Activated CD8-positive, alpha-beta memory T cell treated with anti-CD3 and anti-CD28 coated beads for 36 hours (primary cell): ENCODE results near the gene ZNRF3. TPM values are rescaled to one million over a fixed set of nuclear protein-coding genes. Genes with fewer than 3 reads are reported as not detected.

ENCODE experiments used
- CTCF ChIA-PET: fragments of 350-600 bp; sonication (Branson Sonifier 250); formaldehyde crosslinking; loops from one replicate; lab custom pipeline; 2021; ENCODE audit warnings: antibody characterized with exemption; lab: Charles Lee
- POLR2A ChIA-PET: fragments of 350-600 bp; sonication (Branson Sonifier 250); formaldehyde crosslinking; loops from one replicate; lab custom pipeline; 2021; ENCODE audit warnings: antibody characterized with exemption; lab: Charles Lee
- total RNA-seq, 2 experiments: library from RNA; stranded (reverse); gene quantifications; one replicate each; pipeline ENCODE4 v1.2.3, GENCODE V29; 2021

ZNRF3 gene
- total RNA-seq, 2 experiments from 2014 or later = 1.5 TPM

DNA sequence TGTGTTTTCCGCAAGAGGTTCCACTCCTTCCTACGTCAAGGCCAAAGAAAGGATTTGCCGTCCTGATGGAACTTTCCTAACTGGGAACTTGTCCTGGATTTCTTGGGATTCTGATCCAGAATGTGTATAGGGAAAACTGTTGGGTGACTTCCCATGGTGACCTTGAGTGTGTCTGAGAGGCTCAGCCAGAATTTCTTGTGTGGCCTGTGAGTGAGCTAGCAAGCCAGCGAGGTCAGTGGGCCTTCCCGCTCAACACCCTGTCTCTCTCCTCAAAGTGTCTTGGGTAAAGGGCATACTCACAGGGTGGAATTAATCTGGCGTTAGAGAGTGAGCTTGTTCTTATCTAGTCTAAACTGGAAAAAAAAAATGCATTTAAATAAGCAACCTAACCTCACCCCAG, 20.4 kb downstream of the ZNRF3 start:
- POLR2A ChIA-PET = no interaction called here
- CTCF ChIA-PET = no interaction called here

DNA sequence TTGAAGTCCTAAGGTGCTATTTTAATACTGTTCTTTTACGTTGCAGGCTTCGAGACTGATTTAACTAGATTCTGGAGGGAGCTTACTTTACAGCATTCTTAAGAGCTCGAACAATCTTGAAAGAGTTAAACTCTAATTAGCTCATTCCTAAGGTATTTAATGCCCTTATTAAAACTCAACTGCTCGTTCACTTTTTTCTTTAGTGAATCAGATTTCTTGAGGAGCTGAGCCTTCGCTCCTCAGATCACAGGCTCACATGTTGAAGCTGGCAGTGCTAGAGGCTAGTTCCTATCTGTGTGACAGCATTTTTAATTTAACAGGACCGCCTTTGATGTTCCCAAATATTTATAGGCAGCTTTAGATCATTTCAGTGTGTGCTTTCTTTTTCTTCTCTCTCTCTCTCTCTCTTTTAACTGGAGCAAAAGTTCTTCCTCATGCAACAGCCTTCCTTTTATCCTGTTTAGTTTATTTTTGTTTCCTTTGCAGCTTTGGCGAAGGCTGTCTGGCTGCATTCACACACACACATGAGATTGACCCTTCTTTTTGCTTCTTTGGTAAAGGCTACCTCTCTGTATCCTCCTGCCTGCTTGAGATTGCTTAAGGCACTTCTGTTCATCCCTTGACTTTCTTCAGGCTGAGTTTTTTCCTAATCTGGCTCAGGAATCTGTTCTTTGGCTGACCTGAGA, 21.0 kb downstream of the ZNRF3 start:
- ChIA-PET POLR2A (no interaction called here), CTCF (no interaction called here)

DNA sequence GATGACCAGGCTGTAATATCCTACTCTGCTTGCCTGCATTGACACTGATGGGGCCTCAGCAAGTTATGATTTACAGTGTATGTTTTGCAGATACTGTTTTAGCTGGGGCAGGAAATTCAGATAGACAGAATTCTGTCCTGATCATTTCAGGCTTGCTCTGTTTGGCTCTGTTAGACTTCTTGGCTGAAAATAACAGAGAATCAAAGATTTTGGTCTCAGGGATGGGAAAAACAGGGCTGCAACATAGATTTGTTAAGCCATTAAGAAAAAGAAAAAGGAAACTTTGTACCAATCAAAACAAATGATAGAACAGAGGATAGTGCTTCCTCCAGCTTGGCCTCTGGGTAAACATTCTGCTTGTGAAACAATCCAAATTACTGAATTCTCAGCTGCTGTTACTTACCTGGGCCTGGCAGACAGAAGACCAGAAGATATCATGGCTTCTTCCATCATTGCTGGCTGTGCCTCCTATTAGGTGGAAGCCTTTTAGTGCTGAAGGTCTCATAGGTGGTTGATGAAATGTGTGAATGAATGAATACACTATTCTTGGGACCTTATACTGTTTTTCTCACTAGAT, 22.0 kb downstream of the ZNRF3 start:
- ChIA-PET POLR2A (interaction anchor here (1.3 kb wide), 1 partner anchor 94 kb away, joined by 3 read pairs; no protein-coding TSS in a partner anchor), CTCF (no interaction called here)

DNA sequence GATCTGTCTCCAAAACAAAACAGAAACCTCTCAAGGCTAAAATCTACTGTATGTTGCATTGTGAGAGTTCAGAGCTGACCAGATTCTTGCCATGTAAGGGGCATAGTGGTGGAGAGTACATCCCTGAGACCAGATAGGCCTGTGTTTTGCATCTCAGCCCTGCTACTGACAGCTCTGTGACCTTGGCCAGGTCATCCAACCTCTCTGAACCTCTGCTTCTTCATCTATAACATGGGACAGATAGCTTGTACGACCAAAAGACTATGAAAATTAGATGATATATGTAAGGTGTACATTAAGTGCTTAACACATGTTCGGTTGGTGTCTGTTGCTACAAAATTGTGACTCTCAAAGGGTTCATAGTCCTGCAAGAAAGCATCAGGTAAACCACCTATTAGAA, 22.9 kb downstream of the ZNRF3 start:
- ChIA-PET POLR2A (interaction anchor here (1.3 kb wide), 1 partner anchor 95 kb away, joined by 3 read pairs; no protein-coding TSS in a partner anchor), CTCF (no interaction called here)

DNA sequence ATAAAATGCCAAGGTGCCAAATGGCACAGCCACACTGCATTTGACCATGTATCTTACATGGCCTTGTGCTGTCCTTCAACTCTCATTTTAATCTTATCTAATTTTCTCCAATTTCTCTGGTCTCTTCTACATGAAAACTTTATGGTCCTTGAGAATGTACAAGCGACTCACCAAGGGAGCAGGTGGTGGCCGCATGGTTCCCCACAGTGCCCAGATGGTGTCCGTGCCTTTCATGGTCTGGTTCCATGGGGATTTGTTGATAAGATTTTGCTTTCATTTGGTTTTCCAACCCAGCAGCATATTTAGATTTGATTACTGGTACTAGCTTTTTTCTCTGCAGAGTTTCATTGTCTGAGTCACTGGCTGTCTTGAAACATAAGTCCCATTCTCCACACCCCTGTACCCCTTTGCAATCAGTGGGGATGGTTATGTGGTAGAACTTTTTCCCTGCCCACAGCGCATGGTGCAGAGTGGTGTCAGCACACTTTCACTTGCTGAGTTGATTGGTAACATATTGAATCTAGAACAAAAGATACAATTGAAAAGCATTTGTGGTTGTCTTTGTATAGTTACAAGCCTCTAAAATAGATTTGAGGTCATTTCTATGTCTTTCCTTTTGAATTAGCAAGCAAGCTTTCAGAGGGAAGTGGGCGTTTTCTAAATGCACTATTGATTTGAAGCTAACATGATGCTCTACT, 24.1 kb downstream of the ZNRF3 start:
- CTCF ChIA-PET = no interaction called here
- POLR2A ChIA-PET = no interaction called here

DNA sequence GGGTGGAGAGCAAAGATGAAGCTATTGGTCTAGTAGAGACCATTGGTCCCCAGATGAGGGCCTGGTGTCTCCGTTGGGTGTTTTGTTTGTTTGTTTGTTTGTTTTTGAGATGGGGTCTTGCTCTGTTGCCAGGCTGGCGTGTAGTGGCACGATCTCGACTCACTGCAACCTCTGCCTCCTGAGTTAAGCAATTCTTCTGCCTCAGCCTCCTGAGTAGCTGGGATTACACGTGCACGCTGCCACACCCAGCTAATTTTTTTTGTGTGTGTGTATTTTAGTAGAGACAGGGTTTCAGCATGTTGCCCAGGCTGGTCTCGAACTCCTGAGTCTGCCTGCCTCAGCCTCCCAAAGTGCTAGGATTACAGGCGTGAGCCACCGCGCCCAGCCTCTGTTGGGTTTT, 25.4 kb downstream of the ZNRF3 start:
- POLR2A ChIA-PET = interaction anchor here (0.6 to 1.0 kb wide), 4 partner anchors 10 to 1277 kb away, joined by 3 to 7 read pairs (median 4); partner anchors contain the start of gene ZNRF3
- CTCF ChIA-PET = interaction anchor here (1.0 kb wide), 1 partner anchor 28 kb away, joined by 3 read pairs; no protein-coding TSS in a partner anchor

DNA sequence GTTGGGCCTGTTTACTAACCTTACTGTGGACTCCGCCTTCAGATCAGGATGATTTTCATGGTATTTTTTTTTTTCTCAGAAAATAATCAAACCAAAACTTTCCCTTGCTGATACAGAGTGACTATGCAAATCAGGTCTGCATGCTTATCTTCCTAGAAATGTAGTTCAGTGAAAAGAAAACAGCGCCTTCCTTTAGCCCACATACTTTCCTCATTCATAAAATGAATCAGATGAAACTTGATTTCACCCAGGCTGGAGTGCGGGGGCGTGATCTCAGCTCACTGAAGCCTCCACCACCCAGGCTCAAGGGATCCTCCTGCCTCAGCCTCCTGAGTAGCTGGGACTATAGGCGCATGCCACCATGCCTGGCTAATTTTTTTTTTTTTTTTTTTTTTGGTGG, 26.0 kb downstream of the ZNRF3 start:
- ChIA-PET POLR2A (interaction anchor here (0.6 to 1.1 kb wide), 5 partner anchors 9 to 1277 kb away, joined by 3 to 7 read pairs (median 3); partner anchors contain the start of gene ZNRF3), CTCF (interaction anchor here (1.0 kb wide), 1 partner anchor 28 kb away, joined by 3 read pairs; no protein-coding TSS in a partner anchor)

DNA sequence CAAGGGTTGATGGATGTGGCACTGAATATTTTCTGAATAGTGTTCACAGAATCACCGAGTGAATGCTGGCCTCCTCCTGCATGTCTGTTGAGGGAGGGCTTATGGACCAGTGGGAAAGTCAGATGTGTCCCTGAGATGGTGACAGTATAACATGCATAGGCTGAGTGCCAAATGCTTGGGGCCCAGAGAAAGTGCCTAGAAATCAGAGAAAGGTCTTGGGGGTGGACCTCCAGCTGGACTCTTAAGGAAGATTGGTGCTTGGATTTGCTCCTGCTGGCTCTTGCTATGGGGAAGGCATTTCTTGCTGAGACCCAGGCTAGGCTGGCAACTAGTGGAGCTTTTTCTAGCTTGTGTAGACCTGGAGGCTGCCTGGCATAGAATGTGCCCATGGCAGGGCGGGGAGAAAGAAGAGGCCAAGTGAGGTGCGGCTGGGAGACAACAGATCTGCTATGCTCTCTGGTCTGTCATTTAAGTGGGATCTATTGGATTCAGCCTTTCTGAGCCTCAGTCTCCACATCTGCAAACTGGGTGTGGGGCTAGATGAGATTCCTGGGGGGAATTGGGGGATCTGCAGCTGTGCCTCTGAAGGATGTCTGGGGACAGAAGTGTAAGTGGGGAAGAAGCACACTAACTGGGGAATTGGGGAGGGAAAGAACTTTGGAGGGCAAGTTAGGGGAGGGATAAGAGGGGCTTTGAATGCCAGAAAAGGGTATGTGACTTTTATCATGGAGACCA, 27.4 kb downstream of the ZNRF3 start:
- POLR2A ChIA-PET = interaction anchor here (1.1 kb wide), 1 partner anchor 98 kb away, joined by 3 read pairs; no protein-coding TSS in a partner anchor
- CTCF ChIA-PET = no interaction called here

DNA sequence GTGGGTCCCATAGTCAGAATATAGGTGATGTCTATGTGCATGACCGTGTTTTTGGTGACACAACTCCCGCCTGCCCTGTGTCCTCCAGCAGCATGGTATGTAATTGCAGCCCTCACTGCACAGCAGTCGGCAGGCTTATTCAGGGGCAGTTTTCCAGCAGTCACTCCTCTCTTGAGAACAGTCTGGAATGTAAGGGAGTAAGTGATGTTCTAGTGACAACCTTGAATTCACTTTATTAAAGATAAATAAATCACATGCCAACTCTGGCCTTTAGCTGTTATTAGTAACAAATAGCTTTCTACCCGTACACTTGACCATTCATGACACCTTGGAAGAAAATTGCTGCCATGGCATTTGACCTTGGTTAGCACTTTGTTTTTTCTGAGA, 27.9 kb downstream of the ZNRF3 start:
- POLR2A ChIA-PET = no interaction called here
- CTCF ChIA-PET = no interaction called here

DNA sequence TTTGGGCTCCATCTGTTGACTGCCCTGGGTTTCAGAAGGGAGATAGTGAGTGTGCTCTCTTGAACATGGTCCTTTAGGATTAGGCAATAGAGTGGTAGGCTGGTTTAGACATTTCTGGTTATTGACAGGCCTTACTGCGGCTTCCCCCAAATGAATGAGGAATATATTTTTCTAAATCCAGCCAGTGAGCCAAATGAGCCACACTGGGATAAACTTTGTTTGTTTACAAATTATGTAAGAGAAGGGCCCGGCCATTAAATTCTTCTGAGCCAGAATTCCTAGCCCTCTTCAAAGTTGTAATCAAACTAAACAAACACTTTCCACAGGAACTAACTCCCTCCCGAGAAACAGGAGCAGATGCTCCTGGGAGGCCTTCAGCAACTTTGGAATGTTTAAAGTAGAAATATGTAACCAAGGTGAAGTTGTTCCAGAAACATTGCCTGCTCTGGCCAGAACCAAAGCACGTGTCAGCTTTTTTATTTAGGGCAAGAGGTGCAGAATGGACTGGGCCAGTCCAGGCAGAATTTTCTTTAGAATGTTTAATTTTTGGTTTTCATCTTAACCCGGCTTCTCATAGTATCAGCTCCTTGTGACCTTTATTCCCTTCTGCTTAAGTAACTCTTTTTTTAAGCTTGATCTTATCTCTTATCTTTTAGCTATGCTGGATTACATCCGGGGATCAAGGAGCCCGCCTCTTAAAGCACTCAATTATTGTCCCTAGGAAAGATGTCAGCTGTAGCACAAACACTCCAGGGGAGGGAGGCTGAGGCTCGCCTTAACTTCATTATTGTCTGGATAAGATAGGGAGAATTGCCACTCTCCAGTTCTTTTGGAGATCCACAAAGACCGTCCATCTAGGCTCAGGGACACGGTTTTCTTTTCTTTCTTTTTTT, 28.7 kb downstream of the ZNRF3 start:
- POLR2A ChIA-PET = no interaction called here
- CTCF ChIA-PET = no interaction called here

DNA sequence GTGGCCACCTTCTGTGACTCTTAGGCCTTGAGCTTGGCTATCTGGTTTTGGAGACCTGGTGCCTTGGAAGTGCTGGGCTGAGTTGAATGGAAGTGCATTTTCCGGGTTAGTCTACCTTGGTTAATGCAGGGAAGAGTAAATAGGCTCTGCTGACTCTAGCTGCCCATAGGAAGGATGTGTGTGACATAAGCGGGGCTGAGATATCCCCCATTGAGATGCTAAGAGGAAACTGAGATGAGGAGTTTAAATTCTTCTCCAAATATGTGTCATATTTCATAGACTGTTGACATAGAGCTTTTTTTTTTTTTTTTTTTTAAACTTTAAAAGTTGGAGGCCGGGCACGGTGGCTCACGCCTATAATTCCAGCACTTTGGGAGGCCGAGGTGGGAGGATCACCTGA, 30.8 kb downstream of the ZNRF3 start:
- ChIA-PET CTCF (no interaction called here), POLR2A (no interaction called here)

DNA sequence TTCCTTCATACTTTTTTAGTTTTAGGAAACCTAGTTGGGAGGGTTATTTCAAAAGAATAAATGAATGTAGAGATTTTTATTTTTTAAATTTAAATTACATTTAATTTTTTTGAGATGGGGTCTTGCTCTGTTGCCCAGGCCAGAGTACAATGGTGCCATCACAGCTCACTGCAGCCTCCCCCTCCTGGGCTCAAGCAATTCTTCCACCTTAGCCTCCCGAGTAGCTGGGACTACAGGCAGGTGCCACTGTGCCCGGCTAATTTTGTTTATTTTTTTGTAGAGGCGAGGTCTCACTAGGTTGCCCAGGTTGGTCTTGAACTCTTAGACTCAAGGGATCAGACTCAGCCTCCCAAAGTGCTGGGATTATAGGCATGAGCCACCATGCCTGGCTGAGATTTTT, 32.6 kb downstream of the ZNRF3 start:
- CTCF ChIA-PET = no interaction called here
- POLR2A ChIA-PET = no interaction called here

DNA sequence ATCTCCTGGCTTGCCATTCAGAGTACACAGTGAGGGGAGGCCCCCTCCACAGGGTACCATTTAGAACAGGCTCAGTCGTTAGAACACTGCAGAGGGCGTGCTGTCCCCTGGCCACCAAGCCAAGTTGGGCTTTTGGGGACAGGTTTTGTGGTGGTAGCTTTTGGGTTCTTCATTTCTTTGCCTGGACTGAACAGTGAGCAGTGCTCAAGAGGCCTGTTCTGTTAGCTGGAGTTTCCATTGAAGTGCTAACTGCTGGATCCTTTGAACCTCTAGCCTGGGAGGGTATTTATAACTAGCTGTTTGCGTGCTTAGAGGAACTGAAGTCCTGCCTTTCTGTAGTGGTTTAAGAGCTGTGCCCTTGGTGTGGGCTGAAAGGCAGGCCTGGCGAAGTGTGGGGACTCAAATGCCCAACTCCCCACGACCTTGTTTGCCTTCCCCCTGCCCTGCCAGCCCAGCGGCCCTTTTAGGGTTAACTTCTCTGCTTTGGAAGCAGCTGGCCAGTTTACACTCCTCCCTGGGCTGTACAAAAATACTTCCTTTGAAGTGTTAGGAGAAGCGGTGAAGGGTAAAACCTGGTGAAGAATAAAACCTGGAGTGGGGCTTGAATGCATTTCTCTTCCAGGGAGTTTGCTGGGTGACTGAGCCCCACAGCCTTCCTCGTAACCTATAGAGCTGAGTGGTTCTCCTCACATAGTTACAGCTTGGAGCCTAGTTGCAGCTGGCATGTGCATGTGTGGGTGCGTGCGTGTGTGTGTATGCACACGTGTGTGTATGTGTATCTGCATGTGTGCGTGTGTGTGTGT, 34.6 kb downstream of the ZNRF3 start:
- ChIA-PET CTCF (interaction anchor here (0.5 kb wide), 1 partner anchor 152 kb away, joined by 5 read pairs; no protein-coding TSS in a partner anchor), POLR2A (interaction anchor here (0.6 kb wide), 1 partner anchor 9 kb away, joined by 7 read pairs; no protein-coding TSS in a partner anchor)

DNA sequence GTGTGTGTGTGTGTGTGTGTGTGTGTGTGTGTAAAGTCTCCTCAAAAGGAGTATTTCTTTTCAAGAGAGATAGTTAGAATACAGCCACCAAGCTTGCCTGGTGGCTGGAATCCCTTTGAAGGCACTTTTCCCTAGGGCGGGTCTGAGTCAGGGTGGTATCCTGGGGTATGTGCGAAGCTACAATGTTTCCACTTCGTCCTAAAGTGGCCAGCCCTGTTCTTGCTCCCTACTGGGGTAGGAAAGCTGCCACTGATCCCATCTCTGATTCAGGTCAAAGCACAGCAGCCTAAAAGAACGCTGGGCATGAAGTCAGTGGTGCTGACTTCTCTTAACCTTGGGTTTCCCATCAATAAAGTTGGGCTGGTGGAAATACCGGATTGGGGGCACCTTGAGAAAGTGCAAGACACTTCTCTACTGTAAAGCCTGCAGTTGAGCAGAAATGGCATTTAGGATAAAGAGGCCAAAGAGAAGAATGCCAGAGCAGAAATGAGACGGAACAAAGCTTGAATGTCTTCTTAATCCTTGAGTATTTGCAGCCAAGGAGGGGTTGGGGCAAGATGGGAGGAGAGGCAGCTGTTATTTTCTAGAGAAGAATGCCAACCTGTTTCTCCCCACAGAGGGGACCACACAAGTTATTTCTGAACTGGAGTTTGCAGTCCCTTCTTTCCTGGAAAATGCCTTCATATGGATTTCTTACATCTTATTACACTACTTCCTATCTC, 35.3 kb downstream of the ZNRF3 start:
- ChIA-PET CTCF (no interaction called here), POLR2A (interaction anchor here (0.6 kb wide), 1 partner anchor 9 kb away, joined by 7 read pairs; no protein-coding TSS in a partner anchor)

DNA sequence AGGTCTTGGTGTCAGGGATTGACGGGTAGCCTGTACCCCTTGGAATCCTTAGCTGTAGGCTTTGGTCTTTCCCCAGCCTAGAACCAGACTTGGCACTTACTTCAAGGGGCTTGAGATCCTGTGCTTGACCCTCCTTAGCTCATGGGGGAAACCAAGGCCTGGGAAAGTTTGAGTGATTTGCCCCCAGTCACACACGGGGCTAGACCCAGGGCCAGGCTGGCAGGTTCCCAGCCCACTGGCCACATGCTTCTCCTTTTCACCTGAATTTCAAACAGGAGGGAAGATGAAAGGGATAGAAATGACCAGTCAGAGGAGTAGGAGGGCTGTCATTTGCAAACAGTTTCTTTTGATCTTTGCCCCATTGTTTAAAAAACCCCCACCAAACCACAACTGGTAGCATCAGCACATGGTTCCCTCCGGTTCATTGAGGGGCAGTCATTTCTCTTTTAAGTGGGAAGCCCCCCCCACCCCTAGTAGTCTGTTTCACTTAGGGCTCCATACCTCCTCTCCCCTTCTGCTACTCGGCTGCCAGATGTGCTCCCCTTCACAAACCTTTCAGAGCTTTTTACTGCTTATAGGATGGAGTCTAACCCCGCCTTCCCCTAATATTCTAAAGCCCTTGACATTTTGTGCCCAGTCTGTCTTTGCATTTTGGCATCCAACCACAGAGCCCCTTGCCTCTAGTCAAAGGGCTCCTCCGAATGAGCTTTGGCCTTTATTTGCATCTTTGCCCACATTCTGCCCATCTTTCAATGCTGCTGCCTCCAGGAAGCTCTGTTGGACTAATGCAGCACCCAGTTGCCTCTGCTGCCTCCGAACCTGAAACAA, 37.6 kb downstream of the ZNRF3 start:
- CTCF ChIA-PET = no interaction called here

DNA sequence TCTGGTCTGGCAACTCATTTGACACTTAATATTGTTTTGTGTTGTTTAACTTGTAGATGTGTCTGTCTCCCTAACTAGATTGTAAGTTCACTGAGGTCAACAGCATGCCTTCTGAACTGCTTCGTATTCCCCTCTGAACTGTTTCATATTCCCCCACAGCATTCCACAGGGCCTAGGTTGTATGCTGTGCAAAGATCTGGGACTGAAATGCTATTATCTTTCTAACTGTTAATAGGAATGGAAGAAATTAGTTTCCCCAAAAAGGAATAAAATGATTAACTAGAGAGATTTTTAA, 38.2 kb downstream of the ZNRF3 start:
- ChIA-PET POLR2A (no interaction called here), CTCF (no interaction called here)

More for the DNA sequence above, 37.6 kb downstream of the ZNRF3 start:
- POLR2A ChIA-PET = no interaction called here
